Lower lobe of right lung (tissue), 2 donors: ENCODE results near the gene TLX1. TPM values are rescaled to one million over a fixed set of nuclear protein-coding genes. Genes with fewer than 3 reads are reported as not detected.

Source experiments
- ATAC-seq, 2 donors: fragments of 200-7000 bp; cut with Tn5 transposase; one replicate each; pipeline ENCODE4 v1.9.1; 2020 to 2022; ENCODE audit warnings: mild to moderate bottlenecking in 2 of 2, moderate library complexity in 2 of 2
- DNase-seq: peaks from one replicate; pipeline ENCODE4 v3.0.0-alpha.2; 2020
- H3K27ac ChIP-seq: fragments of 200-600 bp; one replicate; pipeline ENCODE4 v1.8.0; 2022
- H3K27me3 ChIP-seq: fragments of 200-600 bp; one replicate; pipeline ENCODE4 v1.8.0; 2022; ENCODE audit warnings: low read depth
- H3K36me3 ChIP-seq: fragments of 200-600 bp; one replicate; pipeline ENCODE4 v1.8.0; 2022; ENCODE audit warnings: mild to moderate bottlenecking
- H3K4me1 ChIP-seq: fragments of 200-600 bp; one replicate; pipeline ENCODE4 v1.8.0; 2022
- H3K4me3 ChIP-seq: fragments of 200-600 bp; one replicate; pipeline ENCODE4 v1.8.0; 2022; ENCODE audit warnings: mild to moderate bottlenecking
- H3K9me3 ChIP-seq: fragments of 200-600 bp; one replicate; pipeline ENCODE4 v1.8.0; 2022
- intact Hi-C: fragments of 100-400 bp; cut with DNase I; formaldehyde crosslinking; loops from one replicate; pipeline ENCODE4 v1.11.0; 2022
- total RNA-seq: library from RNA; stranded (reverse); fragmentation: NEBNext Ultra II Directional; extraction: Animal tissue kit (Norgen Biotek cat#: 25700); gene quantifications from one replicate; pipeline ENCODE4 v1.2.1, GENCODE V29; 2021
- TF ChIP-seq, protein P1 (sequence below): fragments of 200-600 bp; IDR thresholded peaks from one replicate; pipeline ENCODE4 v1.8.0; 2022; ENCODE audit warnings: antibody characterized with exemption, mild to moderate bottlenecking
- donor health status: DM: no; HTN: yes; CAD: no; lungs with severe emphysema.

The TLX1 gene
- total RNA-seq, 1 donor from 2014 or later: not detected

DNA sequence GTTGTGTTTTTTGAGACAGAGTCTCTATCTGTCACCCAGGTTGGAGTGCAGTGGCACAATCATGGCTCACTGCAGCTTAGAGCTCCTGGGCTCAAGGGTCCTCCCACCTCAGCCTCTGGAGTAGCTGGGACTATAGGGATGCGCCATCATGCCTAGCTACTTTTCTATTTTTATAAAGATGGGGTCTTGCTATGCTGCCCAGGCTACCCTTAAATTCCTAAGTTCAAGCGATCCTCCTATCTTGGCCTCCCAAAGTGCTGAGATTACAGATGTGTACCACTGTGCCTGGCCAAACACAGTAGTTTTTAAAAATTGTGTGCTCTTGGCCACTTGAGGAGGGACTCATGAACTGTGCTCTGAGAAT is 10.6 kb upstream of the TLX1 start:
- no peak for DNase-seq
- peak in 1 of 2 donors; percentile 9 for ATAC-seq
- peak overlapping the region; percentile 59 for H3K4me3 ChIP-seq
- H3K36me3 ChIP-seq: no peaks in the 10 kb centered on the region
- no peak overlapping the region for H3K27ac ChIP-seq
- H3K27me3 ChIP-seq: peaks cover 78% of the 10 kb centered on the region
- intact Hi-C loops: no loop called here
- H3K4me1 ChIP-seq: peaks cover 32% of the 10 kb centered on the region
- TF ChIP-seq, protein P1, sequence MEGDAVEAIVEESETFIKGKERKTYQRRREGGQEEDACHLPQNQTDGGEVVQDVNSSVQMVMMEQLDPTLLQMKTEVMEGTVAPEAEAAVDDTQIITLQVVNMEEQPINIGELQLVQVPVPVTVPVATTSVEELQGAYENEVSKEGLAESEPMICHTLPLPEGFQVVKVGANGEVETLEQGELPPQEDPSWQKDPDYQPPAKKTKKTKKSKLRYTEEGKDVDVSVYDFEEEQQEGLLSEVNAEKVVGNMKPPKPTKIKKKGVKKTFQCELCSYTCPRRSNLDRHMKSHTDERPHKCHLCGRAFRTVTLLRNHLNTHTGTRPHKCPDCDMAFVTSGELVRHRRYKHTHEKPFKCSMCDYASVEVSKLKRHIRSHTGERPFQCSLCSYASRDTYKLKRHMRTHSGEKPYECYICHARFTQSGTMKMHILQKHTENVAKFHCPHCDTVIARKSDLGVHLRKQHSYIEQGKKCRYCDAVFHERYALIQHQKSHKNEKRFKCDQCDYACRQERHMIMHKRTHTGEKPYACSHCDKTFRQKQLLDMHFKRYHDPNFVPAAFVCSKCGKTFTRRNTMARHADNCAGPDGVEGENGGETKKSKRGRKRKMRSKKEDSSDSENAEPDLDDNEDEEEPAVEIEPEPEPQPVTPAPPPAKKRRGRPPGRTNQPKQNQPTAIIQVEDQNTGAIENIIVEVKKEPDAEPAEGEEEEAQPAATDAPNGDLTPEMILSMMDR: no peak
- H3K9me3 ChIP-seq: no peaks in the 10 kb centered on the region

DNA sequence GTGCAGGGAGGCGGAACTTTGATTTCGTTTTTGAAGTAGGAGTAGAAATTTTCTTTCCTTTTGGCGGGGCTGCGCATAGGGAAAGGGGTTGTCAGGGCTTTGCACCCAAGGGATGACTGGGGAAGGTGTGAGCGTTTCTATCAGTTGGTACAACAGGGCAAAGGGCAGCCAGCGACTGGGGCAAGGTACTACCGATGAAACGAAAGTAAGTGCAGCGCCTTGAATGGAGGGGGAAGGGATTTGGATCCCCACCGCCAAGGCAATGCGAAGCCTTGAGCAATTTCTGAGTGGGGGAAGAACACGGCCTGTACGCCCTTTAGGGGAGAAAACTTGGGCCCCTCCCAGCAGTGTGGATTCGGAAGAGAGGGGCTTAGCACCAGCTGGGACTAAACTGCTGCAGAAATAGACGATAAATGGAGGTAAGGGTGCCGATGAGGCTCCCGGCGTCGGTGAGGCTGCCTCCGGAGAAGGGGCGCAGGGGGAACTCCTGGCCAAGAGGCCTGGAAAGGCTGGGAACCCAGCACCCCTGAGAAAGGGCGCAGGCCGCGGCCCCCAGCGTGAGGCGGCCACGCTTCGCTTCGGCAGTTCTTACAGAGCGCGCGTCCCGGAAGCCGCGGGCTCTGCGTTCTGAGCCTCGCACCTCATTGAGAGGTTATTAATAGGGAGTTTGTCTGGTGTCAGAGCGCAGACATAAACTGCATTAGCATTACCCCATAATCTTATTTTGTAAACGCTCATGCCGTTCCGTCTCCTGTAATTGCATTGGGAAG is 10.0 kb upstream of the TLX1 start:
- H3K9me3 ChIP-seq: no peaks in the 10 kb centered on the region
- H3K4me3 ChIP-seq: peak overlapping the region; percentile 59
- intact Hi-C loops: no loop called here
- no peaks in the 10 kb centered on the region for H3K36me3 ChIP-seq
- H3K4me1 ChIP-seq: peaks cover 32% of the 10 kb centered on the region
- H3K27me3 ChIP-seq: peaks cover 79% of the 10 kb centered on the region
- ATAC-seq (peak; percentile 48 to 67), DNase-seq (no peak)
- TF ChIP-seq, protein P1: no peak
- H3K27ac ChIP-seq: no peak overlapping the region

DNA sequence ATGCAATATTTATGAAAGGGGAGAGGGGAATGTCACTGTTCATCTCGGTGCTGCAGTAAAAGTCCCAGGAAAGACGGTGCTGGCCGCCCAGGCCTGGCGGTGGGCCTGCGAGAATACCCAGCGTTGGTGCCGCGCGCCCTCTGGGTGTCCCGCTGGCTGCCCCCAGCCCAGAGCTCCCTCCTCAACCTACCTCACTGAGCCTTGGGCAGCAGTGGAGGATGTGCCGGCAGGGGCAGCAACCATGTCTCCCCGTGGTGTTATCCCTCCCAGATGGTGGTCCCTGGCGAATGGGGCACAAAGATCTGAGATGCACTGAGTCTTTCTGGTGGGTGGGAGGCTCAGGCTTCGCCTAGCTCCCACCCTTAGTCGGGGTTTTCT is 9.5 kb upstream of the TLX1 start:
- Histone ChIP-seq H3K9me3 (no peaks in the 10 kb centered on the region), H3K4me3 (peak overlapping the region; percentile 59), H3K4me1 (peaks cover 32% of the 10 kb centered on the region), H3K36me3 (no peaks in the 10 kb centered on the region), H3K27me3 (peaks cover 79% of the 10 kb centered on the region), H3K27ac (no peak overlapping the region)
- ATAC-seq: no peak
- TF ChIP-seq, protein P1: no peak
- intact Hi-C loops: no loop called here
- no peak for DNase-seq

DNA sequence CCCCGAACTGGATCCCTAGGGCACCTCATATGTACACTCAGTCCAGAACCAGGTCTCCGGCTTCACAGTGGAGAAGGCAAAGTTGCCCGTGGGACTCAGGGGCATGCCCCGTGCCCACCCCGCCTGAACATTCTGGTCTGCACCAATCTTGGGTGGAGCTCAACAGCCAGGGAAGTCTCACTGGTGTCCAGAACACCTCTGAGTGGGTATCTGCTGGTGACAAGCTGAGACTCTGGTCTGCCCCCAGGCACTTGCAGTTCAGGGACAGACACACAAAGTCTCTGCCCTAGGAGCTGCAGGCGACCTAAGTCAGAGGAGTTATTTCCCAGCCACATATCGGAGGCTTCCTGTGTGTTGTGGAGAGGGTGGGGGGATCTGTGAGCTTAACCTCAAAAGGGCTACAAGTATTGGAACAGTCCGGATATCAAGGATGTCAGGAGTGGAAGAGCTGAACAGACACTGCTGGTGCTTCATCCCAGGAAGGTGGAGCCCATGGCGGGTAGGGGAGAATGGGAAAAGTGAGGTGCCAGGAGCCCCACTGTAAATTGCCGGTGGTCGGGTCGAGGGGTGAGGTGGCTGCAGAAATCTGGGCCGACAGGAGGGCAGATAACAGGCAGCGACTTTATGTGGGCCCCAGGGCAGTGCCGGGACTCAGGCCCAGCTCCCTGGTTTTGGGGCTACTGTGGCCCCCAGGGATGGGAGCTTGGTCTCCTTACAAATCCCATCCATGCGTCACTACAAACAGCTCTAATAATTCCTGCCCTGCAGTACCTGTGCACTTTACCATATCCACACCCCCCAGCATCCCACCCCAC is 8.6 kb upstream of the TLX1 start:
- intact Hi-C loops: no loop called here
- ATAC-seq: no peak
- TF ChIP-seq, protein P1: no peak
- Histone ChIP-seq H3K4me3 (no peak overlapping the region), H3K27me3 (peaks cover 80% of the 10 kb centered on the region), H3K4me1 (peaks cover 32% of the 10 kb centered on the region), H3K27ac (no peak overlapping the region), H3K9me3 (no peaks in the 10 kb centered on the region), H3K36me3 (no peaks in the 10 kb centered on the region)
- DNase-seq: no peak

DNA sequence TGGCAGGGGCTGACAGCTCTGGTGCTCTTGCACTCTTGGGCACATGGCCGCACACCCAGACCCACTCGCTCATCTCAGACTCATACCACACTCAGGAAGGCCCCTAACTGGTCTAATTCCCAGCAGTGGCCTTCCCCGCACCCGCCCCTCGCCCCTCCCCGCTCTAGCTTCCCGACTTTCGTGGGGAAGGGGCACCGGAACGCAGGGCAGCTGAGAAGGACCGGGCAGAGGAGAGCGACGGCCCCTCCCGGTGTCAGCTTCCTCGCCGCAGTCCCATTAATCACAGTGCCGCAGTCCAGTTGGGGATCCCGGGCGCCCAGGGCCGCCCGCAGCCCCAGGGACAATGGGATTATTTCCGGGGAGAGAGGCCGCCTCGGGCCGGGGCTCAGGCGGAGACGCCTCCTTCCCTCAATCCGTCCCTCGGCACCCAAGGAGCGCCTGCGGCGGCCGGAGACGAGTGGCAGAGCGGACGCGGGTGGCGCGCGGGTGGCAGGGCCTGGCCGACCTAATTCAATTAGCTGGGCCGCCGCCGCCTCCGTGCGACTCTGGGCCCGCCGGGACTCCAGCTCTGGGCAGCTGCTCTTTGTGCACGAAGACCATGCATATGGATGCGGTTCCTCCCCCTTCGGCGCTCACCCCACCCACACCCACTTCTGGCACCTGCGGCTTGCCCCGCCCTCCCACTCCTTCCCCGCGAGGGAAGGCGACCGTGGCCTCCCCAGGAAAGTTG is 7.8 kb upstream of the TLX1 start:
- no peaks in the 10 kb centered on the region for H3K36me3 ChIP-seq
- H3K4me1 ChIP-seq: peaks cover 32% of the 10 kb centered on the region
- ATAC-seq (peak; percentile 12 to 20), DNase-seq (no peak)
- peak overlapping the region; percentile 30 for H3K4me3 ChIP-seq
- H3K27me3 ChIP-seq: peaks cover 88% of the 10 kb centered on the region
- TF ChIP-seq, protein P1: no peak
- intact Hi-C loops: no loop called here
- no peaks in the 10 kb centered on the region for H3K9me3 ChIP-seq
- H3K27ac ChIP-seq: no peak overlapping the region
